GM23338 (cell line): ENCODE results near the gene GJB4. TPM values are rescaled to one million over a fixed set of nuclear protein-coding genes. Genes with fewer than 3 reads are reported as not detected.

Experiments
- ATAC-seq: fragments of 200-7000 bp; cut with Tn5 transposase; 3 replicates; pipeline ENCODE4 v1.9.1; 2020
- DNase-seq: peaks from one replicate; pipeline ENCODE4 v3.0.0-alpha.2; 2015; ENCODE audit warnings: low spot score
- H2AFZ ChIP-seq: fragments of 200-600 bp; sonication (generic); 2 replicates; pipeline ENCODE4 v1.8.0; 2016; ENCODE audit warnings: antibody characterized with exemption, mild to moderate bottlenecking, moderate library complexity
- H3F3A ChIP-seq: fragments of 200-600 bp; sonication (generic); replicated peaks from 2 replicates; pipeline ENCODE4 v1.8.0; 2017; ENCODE audit warnings: antibody characterized with exemption, mixed run types, low read depth
- H3K27ac ChIP-seq: fragments of 200-600 bp; sonication (generic); 2 replicates; pipeline ENCODE4 v1.6.1; 2016; ENCODE audit warnings: low read depth
- H3K27me3 ChIP-seq: fragments of 200-600 bp; sonication (generic); 2 replicates; pipeline ENCODE4 v1.8.0; 2016; ENCODE audit warnings: mild to moderate bottlenecking, mixed run types, moderate library complexity; ENCODE audit not compliant: insufficient read depth
- H3K36me3 ChIP-seq: fragments of 200-600 bp; sonication (generic); 2 replicates; pipeline ENCODE4 v1.8.0; 2016; ENCODE audit warnings: mild to moderate bottlenecking; ENCODE audit not compliant: insufficient read depth
- H3K4me1 ChIP-seq: fragments of 200-600 bp; sonication (generic); 2 replicates; pipeline ENCODE4 v1.8.0; 2016; ENCODE audit warnings: mild to moderate bottlenecking, moderate library complexity; ENCODE audit not compliant: insufficient read depth
- H3K4me2 ChIP-seq: fragments of 200-600 bp; sonication (generic); 2 replicates; pipeline ENCODE4 v1.7.1; 2017; ENCODE audit warnings: mixed run types
- H3K4me3 ChIP-seq: fragments of 200-600 bp; sonication (generic); 2 replicates; pipeline ENCODE4 v1.6.1; 2016; ENCODE audit warnings: mixed run types
- H3K79me2 ChIP-seq: fragments of 200-600 bp; sonication (generic); replicated peaks from 2 replicates; pipeline ENCODE4 v1.8.0; 2017; ENCODE audit warnings: mild to moderate bottlenecking; ENCODE audit not compliant: insufficient read depth
- H3K9me2 ChIP-seq: fragments of 200-600 bp; sonication (generic); 2 replicates; pipeline ENCODE4 v1.8.0; 2017; ENCODE audit not compliant: insufficient read depth
- H4K20me1 ChIP-seq: fragments of 200-600 bp; sonication (generic); replicated peaks from 2 replicates; pipeline ENCODE4 v1.8.0; 2017; ENCODE audit warnings: mild to moderate bottlenecking; ENCODE audit not compliant: insufficient read depth
- H3K27ac Mint-ChIP-seq: 2 replicates; pipeline ENCODE4 v1.8.0; 2020; ENCODE audit warnings: inconsistent platforms, mild to moderate bottlenecking, moderate library complexity, mixed read lengths
- H3K27me3 Mint-ChIP-seq: 3 replicates; pipeline ENCODE4 v1.8.0; 2022; ENCODE audit warnings: low read depth, mild to moderate bottlenecking, moderate library complexity, mixed read lengths, inconsistent platforms; ENCODE audit not compliant: insufficient read depth, poor library complexity
- H3K36me3 Mint-ChIP-seq: 3 replicates; pipeline ENCODE4 v1.8.0; 2021; ENCODE audit warnings: low read depth, mild to moderate bottlenecking, inconsistent platforms, moderate library complexity, mixed read lengths
- H3K4me1 Mint-ChIP-seq: 3 replicates; pipeline ENCODE4 v1.8.0; 2020; ENCODE audit warnings: mild to moderate bottlenecking, inconsistent platforms, mixed read lengths
- H3K4me3 Mint-ChIP-seq: 3 replicates; pipeline ENCODE4 v1.8.0; 2021; ENCODE audit warnings: moderate library complexity, mild to moderate bottlenecking, inconsistent platforms, mixed read lengths
- H3K9me3 Mint-ChIP-seq: 3 replicates; pipeline ENCODE4 v1.8.0; 2020; ENCODE audit warnings: moderate library complexity, mild to moderate bottlenecking, inconsistent platforms, mixed read lengths
- CREB1 ChIP-seq: fragments of 250-450 bp; sonication (Bioruptor Pico); IDR thresholded peaks from 2 replicates; pipeline ENCODE4 v1.5.0; 2020; ENCODE audit warnings: low read depth, mild to moderate bottlenecking, moderate library complexity
- CTCF ChIP-seq, 2 experiments: fragments of 200-600 bp in 1 of 2; sonication (generic) in 1 of 2; conservative IDR thresholded peaks; 2 replicates each; pipeline versions ENCODE4 v1.5.1 to v1.6.1; 2016 to 2017; ENCODE audit warnings: antibody characterized with exemption in 2 of 2, low read depth in 2 of 2, mild to moderate bottlenecking in 2 of 2, moderate library complexity in 1 of 2
- ETS1 ChIP-seq: IDR thresholded peaks from 2 replicates; pipeline ENCODE4 v1.6.1; 2016; ENCODE audit warnings: antibody characterized with exemption
- EZH2 ChIP-seq: fragments of 200-600 bp; sonication (generic); IDR thresholded peaks from one replicate; pipeline ENCODE4 v1.8.0; 2017; ENCODE audit warnings: antibody characterized with exemption, mild to moderate bottlenecking, low read depth; ENCODE audit not compliant: unreplicated experiment
- EZH2phosphoT487 ChIP-seq: fragments of 200-600 bp; sonication (generic); IDR thresholded peaks from one replicate; pipeline ENCODE4 v1.8.1; 2018; ENCODE audit warnings: antibody characterized with exemption; ENCODE audit not compliant: unreplicated experiment
- JUNB ChIP-seq: IDR thresholded peaks from one replicate; pipeline ENCODE4 v1.6.1; 2016; ENCODE audit warnings: antibody characterized with exemption; ENCODE audit not compliant: unreplicated experiment
- NANOG ChIP-seq: IDR thresholded peaks from 2 replicates; pipeline ENCODE4 v1.6.1; 2016; ENCODE audit warnings: antibody characterized with exemption, borderline replicate concordance
- POLR2AphosphoS5 ChIP-seq: IDR thresholded peaks from 2 replicates; pipeline ENCODE4 v1.6.1; 2016; ENCODE audit warnings: antibody characterized with exemption, low read depth
- REST ChIP-seq: IDR thresholded peaks from one replicate; pipeline ENCODE4 v1.6.1; 2018; ENCODE audit warnings: antibody characterized with exemption; ENCODE audit not compliant: unreplicated experiment
- STAT1 ChIP-seq: IDR thresholded peaks from one replicate; pipeline ENCODE4 v1.6.1; 2016; ENCODE audit warnings: antibody characterized with exemption; ENCODE audit not compliant: unreplicated experiment
- ZNF114 ChIP-seq: fragments of 250-450 bp; sonication (Bioruptor Pico); IDR thresholded peaks from 2 replicates; pipeline ENCODE4 v1.5.0; 2020; ENCODE audit warnings: mild to moderate bottlenecking, moderate library complexity
- ZNF331 ChIP-seq: fragments of 250-450 bp; sonication (Bioruptor Pico); IDR thresholded peaks from 2 replicates; pipeline ENCODE4 v1.5.0; 2020; ENCODE audit warnings: low read depth, mild to moderate bottlenecking, moderate library complexity
- ZNF462 ChIP-seq: fragments of 250-450 bp; sonication (Bioruptor Pico); IDR thresholded peaks from 2 replicates; pipeline ENCODE4 v1.5.0; 2020; ENCODE audit warnings: mild to moderate bottlenecking, moderate library complexity
- polyA plus RNA-seq: library from polyadenylated mRNA; unstranded; fragments of >200 nt; fragmentation: Nextera tagmentation; extraction: Ambion mirVana; gene quantifications from 2 replicates; pipeline ENCODE4 v1.2.1, GENCODE V29; 2016
- total RNA-seq: library from RNA; depleted of rRNA; stranded (reverse); fragments of >200 nt; shearing (Covaris generic); gene quantifications from 2 replicates; pipeline ENCODE4 v1.2.3, GENCODE V29; 2014

The GJB4 gene
- total and polyA plus RNA-seq, 2 experiments from 2014 or later = 0.07 TPM; not detected in 1

GRCh38 chr1:34721241-34721640 is 38.3 kb upstream of the GJB4 start:
- TF ChIP-seq CREB1 (CRISPR knock-in tag) (no peak), EZH2phosphoT487 (no peak), ZNF331 (CRISPR knock-in tag) (no peak), POLR2AphosphoS5 (no peak), ZNF114 (no peak), REST (no peak), EZH2 (no peak), CTCF (conservative IDR thresholded peaks at IDR 0.05; ENCODE audit: low read depth in 2 of 2) (no peak), JUNB (no peak), ZNF462 (CRISPR knock-in tag) (no peak), NANOG (no peak), STAT1 (no peak), ETS1 (no peak)
- H3K36me3 Mint-ChIP-seq = no peaks in the 10 kb centered on the region
- Histone ChIP-seq H3K4me2 (no peak overlapping the region), H3K27ac (no peak overlapping the region), H3F3A (no peaks in the 10 kb centered on the region), H3K79me2 (no peaks in the 10 kb centered on the region), H3K36me3 (no peaks in the 10 kb centered on the region), H3K4me1 (no peaks in the 10 kb centered on the region), H3K4me3 (no peak overlapping the region), H2AFZ (no peak overlapping the region), H3K9me2 (0 out of 2 replicates have a peak, but pooled peaks cover 4% of the 10 kb centered on the region), H4K20me1 (no peaks in the 10 kb centered on the region), H3K27me3 (no peaks in the 10 kb centered on the region)
- DNase-seq (no peak), ATAC-seq (no peak)
- H3K9me3 Mint-ChIP-seq = no peaks in the 10 kb centered on the region; the same call in 2 of the 3 replicates
- H3K4me3 Mint-ChIP-seq = no peak overlapping the region
- no peak overlapping the region for H3K27ac Mint-ChIP-seq
- peaks cover 8% of the 10 kb centered on the region for H3K27me3 Mint-ChIP-seq
- H3K4me1 Mint-ChIP-seq = no peaks in the 10 kb centered on the region
